Measurements from ENCODE around the gene ROBO2.
"Not testable (repeated sequence)": the region's sequence is repeated elsewhere in the genome, so short reads cannot be mapped to it uniquely, and the experiment has no call there.

Gene ROBO2

GRCh38 chr3:77345009-77345408, 305.1 kb downstream of the ROBO2 start:
- DNase-seq: no peak

GRCh38 chr3:77348244-77348855, 308.5 kb downstream of the ROBO2 start:
- DNase-seq: no peak

GRCh38 chr3:77354958-77355357, 315.1 kb downstream of the ROBO2 start:
- no peak for DNase-seq

GRCh38 chr3:77362936-77363335, 323.0 kb downstream of the ROBO2 start:
- no peak for DNase-seq

GRCh38 chr3:77365152-77365551, 325.3 kb downstream of the ROBO2 start:
- no peak for DNase-seq

GRCh38 chr3:77370413-77370812, 330.5 kb downstream of the ROBO2 start:
- DNase-seq: no peak

GRCh38 chr3:77372018-77372417, 332.1 kb downstream of the ROBO2 start:
- DNase-seq: no peak

- no peak for DNase-seq
These were observed 332.9 kb downstream of the ROBO2 start for GRCh38 chr3:77372634-77373346.

- DNase-seq: no peak
These were observed 333.7 kb downstream of the ROBO2 start for GRCh38 chr3:77373619-77374018.

GRCh38 chr3:77376511-77376910, 336.6 kb downstream of the ROBO2 start:
- DNase-seq: no peak

- no peak for DNase-seq
These were observed 337.8 kb downstream of the ROBO2 start for GRCh38 chr3:77377717-77378116.

GRCh38 chr3:77380136-77380535, 340.2 kb downstream of the ROBO2 start:
- no peak for DNase-seq

GRCh38 chr3:77381431-77381830, 341.5 kb downstream of the ROBO2 start:
- DNase-seq: no peak

GRCh38 chr3:77392181-77392580, 352.3 kb downstream of the ROBO2 start:
- no peak for DNase-seq

GRCh38 chr3:77394046-77394445, 354.1 kb downstream of the ROBO2 start:
- no peak for DNase-seq

GRCh38 chr3:77404871-77405270, 365.0 kb downstream of the ROBO2 start:
- no peak for DNase-seq

- no peak for DNase-seq
These were observed 367.5 kb downstream of the ROBO2 start for GRCh38 chr3:77407441-77407840.

- not testable (repeated sequence) for DNase-seq
These were observed 370.4 kb downstream of the ROBO2 start for GRCh38 chr3:77410334-77410733.

GRCh38 chr3:77411334-77411733, 371.4 kb downstream of the ROBO2 start:
- no peak for DNase-seq

GRCh38 chr3:77412021-77412438, 372.1 kb downstream of the ROBO2 start:
- no peak for DNase-seq

- no peak for DNase-seq
These were observed 372.7 kb downstream of the ROBO2 start for GRCh38 chr3:77412584-77412983.

GRCh38 chr3:77414881-77415280, 375.0 kb downstream of the ROBO2 start:
- DNase-seq: no peak

GRCh38 chr3:77420336-77420735, 380.4 kb downstream of the ROBO2 start:
- no peak for DNase-seq

GRCh38 chr3:77421916-77422315, 382.0 kb downstream of the ROBO2 start:
- no peak for DNase-seq

- DNase-seq: no peak
These were observed 386.6 kb downstream of the ROBO2 start for GRCh38 chr3:77426531-77426930.

Data from NCI-H2107 (cell line).